ENCODE data around the gene KDM8.
A peak's percentile ranks its signal among the peaks of the same experiment; 100 is the strongest.

KDM8 gene

GRCh38 chr16:27233731-27234130 lies 30.4 kb downstream of the KDM8 start:
- no peak for DNase-seq
- TF ChIP-seq POLR2A (IDR thresholded peaks at IDR 0.05; ENCODE audit: low read length): no peak
- TF ChIP-seq GATA1 (IDR thresholded peaks at IDR 0.05; ENCODE audit: low read depth, low read length): no peak

- no peak for DNase-seq
These were observed 30.8 kb downstream of the KDM8 start for GRCh38 chr16:27234171-27234570.

GRCh38 chr16:27234603-27235002 lies 31.3 kb downstream of the KDM8 start:
- no peak for DNase-seq
- no peak for TF ChIP-seq GATA1 (IDR thresholded peaks at IDR 0.05; ENCODE audit: low read depth, low read length)
- no peak for TF ChIP-seq POLR2A (IDR thresholded peaks at IDR 0.05; ENCODE audit: low read length)

More at GRCh38 chr16:27234171-27234570, 30.8 kb downstream of the KDM8 start:
- no peak for TF ChIP-seq GATA1 (IDR thresholded peaks at IDR 0.05; ENCODE audit: low read depth, low read length)
- TF ChIP-seq POLR2A (IDR thresholded peaks at IDR 0.05; ENCODE audit: low read length): no peak

- TF ChIP-seq POLR2A (IDR thresholded peaks at IDR 0.05; ENCODE audit: low read length) (peak; percentile 91), GATA1 (IDR thresholded peaks at IDR 0.05; ENCODE audit: low read depth, low read length) (no peak)
- DNase-seq: peak; percentile 93 to 96
These were observed 32.0 kb downstream of the KDM8 start for GRCh38 chr16:27235055-27235937.

- no peak for DNase-seq
- TF ChIP-seq POLR2A (IDR thresholded peaks at IDR 0.05; ENCODE audit: low read length) (no peak), GATA1 (IDR thresholded peaks at IDR 0.05; ENCODE audit: low read depth, low read length) (no peak)
These were observed 32.6 kb downstream of the KDM8 start for GRCh38 chr16:27235938-27236245.

- no peak for DNase-seq
- TF ChIP-seq POLR2A (IDR thresholded peaks at IDR 0.05; ENCODE audit: low read length) (no peak), GATA1 (IDR thresholded peaks at IDR 0.05; ENCODE audit: low read depth, low read length) (no peak)
These were observed 33.4 kb downstream of the KDM8 start for GRCh38 chr16:27236635-27237218.

GRCh38 chr16:27237219-27238015 lies 34.1 kb downstream of the KDM8 start:
- no peak for TF ChIP-seq GATA1 (IDR thresholded peaks at IDR 0.05; ENCODE audit: low read depth, low read length)
- TF ChIP-seq POLR2A (IDR thresholded peaks at IDR 0.05; ENCODE audit: low read length): peak; percentile 90
- DNase-seq: peak; percentile 54 to 56

GRCh38 chr16:27238016-27238587 lies 34.8 kb downstream of the KDM8 start:
- DNase-seq: peak; percentile 48 to 56
- TF ChIP-seq POLR2A (IDR thresholded peaks at IDR 0.05; ENCODE audit: low read length): no peak
- no peak for TF ChIP-seq GATA1 (IDR thresholded peaks at IDR 0.05; ENCODE audit: low read depth, low read length)

GRCh38 chr16:27238591-27238990 lies 35.3 kb downstream of the KDM8 start:
- TF ChIP-seq POLR2A (IDR thresholded peaks at IDR 0.05; ENCODE audit: low read length) (no peak), GATA1 (IDR thresholded peaks at IDR 0.05; ENCODE audit: low read depth, low read length) (no peak)
- DNase-seq: no peak

- TF ChIP-seq GATA1 (IDR thresholded peaks at IDR 0.05; ENCODE audit: low read depth, low read length) (no peak), POLR2A (IDR thresholded peaks at IDR 0.05; ENCODE audit: low read length) (no peak)
- DNase-seq: no peak
These were observed 35.7 kb downstream of the KDM8 start for GRCh38 chr16:27239026-27239425.

GRCh38 chr16:27239906-27240655 lies 36.8 kb downstream of the KDM8 start:
- no peak for DNase-seq
- no peak for TF ChIP-seq POLR2A (IDR thresholded peaks at IDR 0.05; ENCODE audit: low read length)
- no peak for TF ChIP-seq GATA1 (IDR thresholded peaks at IDR 0.05; ENCODE audit: low read depth, low read length)

GRCh38 chr16:27240948-27241531 lies 37.7 kb downstream of the KDM8 start:
- no peak for TF ChIP-seq GATA1 (IDR thresholded peaks at IDR 0.05; ENCODE audit: low read depth, low read length)
- TF ChIP-seq POLR2A (IDR thresholded peaks at IDR 0.05; ENCODE audit: low read length): no peak
- no peak for DNase-seq

GRCh38 chr16:27241658-27242057 lies 38.3 kb downstream of the KDM8 start:
- DNase-seq: no peak
- TF ChIP-seq GATA1 (IDR thresholded peaks at IDR 0.05; ENCODE audit: low read depth, low read length) (no peak), POLR2A (IDR thresholded peaks at IDR 0.05; ENCODE audit: low read length) (no peak)

All from erythroblast (primary cell).